ENCODE results near the gene RBMS1.

Gene RBMS1

DNA sequence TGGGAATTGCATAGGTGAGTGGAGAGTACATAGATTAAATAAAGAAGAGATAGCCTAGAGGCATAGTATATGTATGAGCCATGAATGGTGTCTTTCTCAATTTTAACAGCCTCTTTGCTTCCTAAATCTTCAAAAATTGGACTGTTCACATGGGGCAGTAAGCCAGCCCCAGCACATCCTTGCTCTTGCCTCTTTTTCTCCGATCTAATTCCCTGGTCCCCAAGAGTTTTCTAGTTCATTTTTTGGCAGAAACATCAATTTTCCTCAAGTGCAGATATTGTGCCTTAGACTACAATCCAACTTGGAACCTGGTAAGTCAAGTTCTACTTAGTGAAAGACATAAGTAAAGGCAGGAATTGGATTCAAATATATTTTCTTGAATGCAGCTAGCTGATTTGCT, 243.7 kb downstream of the RBMS1 start:
- DNase-seq (ENCODE audit: low spot score) = no peak
- TF ChIP-seq, protein P1, sequence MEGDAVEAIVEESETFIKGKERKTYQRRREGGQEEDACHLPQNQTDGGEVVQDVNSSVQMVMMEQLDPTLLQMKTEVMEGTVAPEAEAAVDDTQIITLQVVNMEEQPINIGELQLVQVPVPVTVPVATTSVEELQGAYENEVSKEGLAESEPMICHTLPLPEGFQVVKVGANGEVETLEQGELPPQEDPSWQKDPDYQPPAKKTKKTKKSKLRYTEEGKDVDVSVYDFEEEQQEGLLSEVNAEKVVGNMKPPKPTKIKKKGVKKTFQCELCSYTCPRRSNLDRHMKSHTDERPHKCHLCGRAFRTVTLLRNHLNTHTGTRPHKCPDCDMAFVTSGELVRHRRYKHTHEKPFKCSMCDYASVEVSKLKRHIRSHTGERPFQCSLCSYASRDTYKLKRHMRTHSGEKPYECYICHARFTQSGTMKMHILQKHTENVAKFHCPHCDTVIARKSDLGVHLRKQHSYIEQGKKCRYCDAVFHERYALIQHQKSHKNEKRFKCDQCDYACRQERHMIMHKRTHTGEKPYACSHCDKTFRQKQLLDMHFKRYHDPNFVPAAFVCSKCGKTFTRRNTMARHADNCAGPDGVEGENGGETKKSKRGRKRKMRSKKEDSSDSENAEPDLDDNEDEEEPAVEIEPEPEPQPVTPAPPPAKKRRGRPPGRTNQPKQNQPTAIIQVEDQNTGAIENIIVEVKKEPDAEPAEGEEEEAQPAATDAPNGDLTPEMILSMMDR (IDR thresholded peaks at IDR 0.05; ENCODE audit: extremely low read depth, insufficient read depth, missing control alignments) = no peak
- in situ Hi-C loops (cut with MboI; ENCODE audit: low pct_unique_long_range_greater_than_20kb, low sequenced_read_pairs, unreplicated experiment) = no loop called here

DNA sequence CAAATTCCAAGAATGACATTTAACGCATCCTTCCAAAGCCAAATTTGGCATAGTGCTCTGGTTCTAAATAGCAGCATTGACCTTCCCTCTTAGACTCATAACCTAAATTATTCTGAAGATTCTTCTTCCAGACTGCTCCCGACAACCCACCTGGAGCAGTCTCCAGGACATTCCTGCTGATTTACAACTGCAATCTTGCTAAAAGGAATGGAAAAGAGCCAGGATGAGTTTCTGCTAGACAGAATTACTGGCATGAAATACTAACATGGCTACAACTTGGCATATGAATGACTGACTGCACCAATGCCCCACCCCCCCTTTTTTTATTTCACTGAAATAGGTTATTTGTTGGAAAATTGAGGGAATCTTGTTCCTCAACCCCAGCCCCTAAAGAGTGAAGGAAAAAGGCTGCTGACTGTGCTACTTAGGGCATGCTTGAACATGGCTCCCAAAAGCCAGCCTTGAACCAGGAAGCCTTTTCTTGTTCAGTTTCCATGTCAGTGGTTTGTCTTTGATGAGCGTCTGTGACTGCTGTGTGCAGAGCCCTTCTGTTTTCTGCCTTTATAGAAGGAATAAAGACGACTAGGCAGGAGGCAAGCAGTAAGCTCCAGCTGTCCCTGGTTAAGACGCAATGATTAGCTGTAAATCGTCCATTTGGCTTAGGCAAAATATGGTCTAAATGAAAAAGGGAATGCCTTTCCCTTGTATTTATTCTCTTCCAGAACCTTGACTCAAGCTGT, 246.1 kb downstream of the RBMS1 start:
- TF ChIP-seq, protein P1 (IDR thresholded peaks at IDR 0.05; ENCODE audit: extremely low read depth, insufficient read depth, missing control alignments) = no peak
- no peak for DNase-seq (ENCODE audit: low spot score)
- in situ Hi-C loops (cut with MboI; ENCODE audit: low pct_unique_long_range_greater_than_20kb, low sequenced_read_pairs, unreplicated experiment) = no loop called here

DNA sequence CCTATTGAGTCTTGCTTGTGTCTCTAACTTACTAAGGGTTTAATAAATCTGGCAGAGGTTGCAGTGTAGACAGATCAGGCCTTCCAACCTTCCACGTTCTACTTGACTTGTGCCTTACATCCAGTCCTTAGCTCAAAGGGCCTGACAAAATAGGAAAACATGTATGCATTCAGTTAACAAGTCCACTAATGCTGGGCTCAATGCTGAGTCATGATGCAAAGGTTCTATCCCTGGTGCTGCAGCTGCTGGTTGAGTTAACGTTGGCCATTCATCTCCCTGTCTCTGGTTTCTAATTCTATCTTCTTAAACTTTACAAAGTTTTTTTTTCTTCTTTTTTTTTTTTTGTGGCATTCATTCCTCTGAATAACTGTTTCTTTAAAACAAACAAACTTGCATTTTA, 247.3 kb downstream of the RBMS1 start:
- TF ChIP-seq, protein P1 (IDR thresholded peaks at IDR 0.05; ENCODE audit: extremely low read depth, insufficient read depth, missing control alignments) = no peak
- in situ Hi-C loops (cut with MboI; ENCODE audit: low pct_unique_long_range_greater_than_20kb, low sequenced_read_pairs, unreplicated experiment) = no loop called here

DNA sequence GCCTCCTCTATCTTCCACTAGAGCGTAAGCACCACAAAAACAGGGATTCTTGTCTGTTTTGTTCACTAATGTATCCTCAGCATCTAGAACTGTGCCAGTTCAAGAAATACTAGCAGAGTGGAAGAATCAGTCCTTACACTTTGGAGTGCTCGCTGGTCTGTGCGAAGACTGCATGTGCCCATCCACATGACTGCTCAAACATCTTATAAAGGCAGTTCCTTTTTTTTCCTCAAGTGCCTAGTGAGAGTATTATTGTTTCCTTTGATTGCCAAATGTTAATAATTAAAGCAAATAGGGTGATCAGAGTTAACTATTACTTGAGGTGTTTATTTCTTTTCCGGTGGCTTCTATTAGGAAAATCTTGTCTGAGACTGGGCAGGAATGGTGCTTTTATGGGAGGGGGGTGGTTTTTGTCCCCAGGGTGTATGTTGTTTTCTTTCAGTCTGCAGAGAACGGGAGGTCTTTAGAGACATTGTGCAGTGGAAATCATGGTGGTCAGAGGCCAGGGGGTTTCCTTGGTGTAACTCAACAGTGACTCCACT, 247.9 kb downstream of the RBMS1 start:
- in situ Hi-C loops (cut with MboI; ENCODE audit: low pct_unique_long_range_greater_than_20kb, low sequenced_read_pairs, unreplicated experiment) = no loop called here
- DNase-seq (ENCODE audit: low spot score) = no peak
- TF ChIP-seq, protein P1 (IDR thresholded peaks at IDR 0.05; ENCODE audit: extremely low read depth, insufficient read depth, missing control alignments) = no peak

More for the DNA sequence above, 247.3 kb downstream of the RBMS1 start:
- no peak for DNase-seq (ENCODE audit: low spot score)

DNA sequence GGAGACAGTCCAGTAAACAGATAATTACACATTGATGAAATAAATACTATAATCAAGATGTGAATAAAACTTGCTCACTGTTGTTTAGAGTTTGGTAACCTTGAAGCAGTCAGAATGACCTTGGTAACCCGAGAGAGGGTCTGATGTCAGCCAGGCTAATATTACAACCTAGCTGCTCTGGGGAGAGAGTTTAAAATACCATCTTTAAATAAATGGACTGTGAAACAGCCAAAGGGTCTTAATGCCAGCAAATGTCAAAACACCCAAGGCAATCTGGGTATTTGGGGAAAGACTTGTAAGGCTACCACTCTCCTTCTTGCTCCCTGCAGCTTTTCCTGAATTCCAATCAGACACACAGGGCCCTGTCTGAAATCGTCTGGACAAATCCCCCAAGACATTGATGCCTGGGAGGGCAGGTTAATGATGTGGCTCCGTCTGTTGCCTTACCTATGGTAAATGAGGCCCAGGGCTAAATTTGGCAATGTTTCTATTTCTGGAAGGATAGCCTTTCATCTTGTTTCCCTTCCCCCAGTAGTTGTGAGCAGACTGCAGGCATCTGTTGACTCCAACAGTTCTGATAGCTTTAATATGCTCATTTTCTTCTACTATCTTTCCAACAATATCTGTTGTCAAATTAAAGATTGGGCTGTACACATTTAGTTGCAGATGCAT, 250.6 kb downstream of the RBMS1 start:
- in situ Hi-C loops (cut with MboI; ENCODE audit: low pct_unique_long_range_greater_than_20kb, low sequenced_read_pairs, unreplicated experiment) = no loop called here

More for the DNA sequence above, 250.6 kb downstream of the RBMS1 start:
- TF ChIP-seq, protein P1 (IDR thresholded peaks at IDR 0.05; ENCODE audit: extremely low read depth, insufficient read depth, missing control alignments) = no peak
- DNase-seq (ENCODE audit: low spot score) = no peak
